GM12874 (cell line): ENCODE data around the gene SLFN12.

Experiments used
- CTCF ChIP-seq: IDR thresholded peaks from 2 replicates; pipeline ENCODE4 v1.5.1; 2011; ENCODE audit warnings: low read depth, mild to moderate bottlenecking, control low read depth, low read length, moderate library complexity; ENCODE audit not compliant: insufficient read depth

The SLFN12 gene

DNA sequence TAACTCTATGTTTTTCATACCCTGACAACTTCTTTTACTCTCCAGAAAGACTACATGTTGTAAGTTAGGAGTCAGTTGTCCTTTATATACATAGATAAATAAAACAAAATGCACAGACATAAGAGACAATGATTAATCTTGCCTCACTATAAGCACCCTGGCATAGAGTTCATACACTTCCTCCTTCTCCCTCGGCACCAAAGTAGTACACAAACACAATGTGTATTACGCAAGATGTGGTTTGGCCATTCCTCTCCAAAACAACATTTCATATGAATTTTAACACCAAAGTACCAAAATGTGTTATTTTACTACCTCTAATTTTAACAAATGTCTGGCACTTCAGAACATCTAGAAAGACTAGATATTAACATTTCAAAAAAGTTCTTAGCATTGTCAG lies 41.6 kb downstream of the SLFN12 start:
- TF ChIP-seq CTCF, result no peak

DNA sequence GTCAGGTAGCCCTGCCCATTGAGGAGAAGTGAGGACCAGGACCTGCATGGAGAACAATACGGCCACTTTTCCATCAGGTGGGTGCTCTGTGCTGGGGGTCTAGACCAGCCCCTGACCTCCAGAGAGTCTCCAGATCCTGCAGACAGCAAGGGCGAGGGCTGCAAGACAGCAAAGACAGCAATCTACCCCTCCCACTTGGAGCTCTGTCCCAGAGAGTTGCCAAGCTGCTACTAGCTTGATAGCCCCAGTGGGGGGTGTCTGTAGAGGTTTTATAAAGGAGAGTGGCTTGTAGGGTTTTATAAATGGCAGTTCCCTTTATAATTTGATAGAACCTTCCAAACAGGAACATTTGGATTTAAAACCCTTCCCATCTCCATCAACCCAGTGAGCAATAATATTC lies 42.1 kb downstream of the SLFN12 start:
- TF ChIP-seq CTCF, result no peak

DNA sequence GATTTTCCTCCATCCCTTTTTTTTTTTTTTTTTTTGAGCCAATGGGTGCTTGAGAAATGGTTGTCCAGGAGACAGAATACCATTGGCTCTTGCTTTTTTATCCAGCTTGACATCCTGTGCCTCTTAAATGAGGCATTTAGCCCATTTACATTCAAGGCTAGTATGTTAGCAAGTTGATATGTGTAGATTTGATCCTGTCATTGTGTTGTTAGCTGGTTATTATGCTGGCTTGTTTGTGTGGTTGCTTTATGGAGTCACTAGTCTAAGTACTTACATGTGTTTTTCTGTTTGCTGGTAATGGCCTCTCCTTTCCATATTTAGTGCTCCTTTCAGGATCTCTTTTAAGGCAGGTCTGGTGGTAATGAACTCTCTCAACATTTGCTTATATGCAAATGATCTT lies 44.8 kb downstream of the SLFN12 start:
- TF ChIP-seq CTCF, result no peak

GRCh38 chr17:35377706-35378105 lies 54.6 kb downstream of the SLFN12 start:
- TF ChIP-seq CTCF, result no peak

- no peak for TF ChIP-seq CTCF
Measured at GRCh38 chr17:35377068-35377467, 55.2 kb downstream of the SLFN12 start.

- no peak for TF ChIP-seq CTCF
Measured at GRCh38 chr17:35376245-35376644, 56.1 kb downstream of the SLFN12 start.

DNA sequence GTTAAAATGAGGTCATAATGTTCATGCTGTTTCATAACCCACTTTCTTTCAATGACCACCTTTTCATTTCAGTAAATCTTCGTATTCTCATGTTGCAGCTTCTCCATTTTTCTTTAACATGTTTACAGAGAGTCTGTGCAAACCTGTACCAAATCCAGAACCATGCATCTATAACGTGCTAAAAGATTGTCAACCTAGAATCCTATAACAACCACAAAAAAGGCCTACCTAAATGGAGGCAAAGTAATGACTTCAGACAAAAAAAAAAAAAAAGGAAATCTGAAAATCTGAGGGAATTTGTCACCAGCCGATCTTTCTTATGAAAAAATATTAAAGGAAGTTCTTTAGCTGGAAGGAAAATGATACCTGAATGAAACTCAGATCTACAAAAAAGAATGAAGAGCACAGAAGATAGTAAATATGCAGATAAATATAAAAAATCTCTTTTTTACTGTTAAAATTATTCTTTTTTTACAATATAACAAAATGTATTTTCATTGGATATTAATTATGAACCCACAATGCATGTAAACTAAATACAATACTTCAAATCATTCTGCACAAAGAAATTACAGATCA lies 57.4 kb downstream of the SLFN12 start:
- no peak for TF ChIP-seq CTCF
